Superior temporal gyrus (tissue), 1 donor: ENCODE data around the gene MIXL1.

ENCODE experiments used
- DNase-seq: peaks from one replicate; pipeline ENCODE4 v3.0.0-alpha.2; 2016; ENCODE audit errors: extremely low spot score

MIXL1 gene

GRCh38 chr1:226276077-226276682 lies 52.7 kb downstream of the MIXL1 start:
- no peak for DNase-seq
